Stomach (tissue), 9 donors: ENCODE measurements around the gene TEX2. TPM values are rescaled to one million over a fixed set of nuclear protein-coding genes. Genes with fewer than 3 reads are reported as not detected.
A peak's percentile ranks its signal among the peaks of the same experiment; 100 is the strongest.

ENCODE experiments used
- DNase-seq, 2 donors: peaks; one replicate each; pipeline versions ENCODE4 v3.0.0 to v3.0.0-alpha.2; 2013 to 2019
- H3K27ac ChIP-seq, 5 donors: fragments of 200-600 bp in 4 of 5; sonication (generic) in 4 of 5; one replicate each; pipeline ENCODE4 v1.5.1; 2013 to 2019; ENCODE audit warnings: mild to moderate bottlenecking in 1 of 5, moderate library complexity in 1 of 5
- H3K27me3 ChIP-seq, 3 donors: fragments of 200-600 bp; sonication (generic); one replicate each; pipeline ENCODE4 v1.5.1; 2017 to 2019; ENCODE audit warnings: mixed run types in 1 of 3
- H3K36me3 ChIP-seq, 4 donors: fragments of 200-600 bp; sonication (generic); 1 replicate in 3 of 4; 2 replicates in 1 of 4; pipeline ENCODE4 v1.5.1; 2016 to 2019
- H3K4me1 ChIP-seq, 4 donors: fragments of 200-600 bp; sonication (generic); one replicate each; pipeline ENCODE4 v1.5.1; 2016 to 2019
- H3K4me3 ChIP-seq, 4 donors: fragments of 200-600 bp; sonication (generic) in 3 of 4; one replicate each; pipeline ENCODE4 v1.5.1; 2016 to 2019; ENCODE audit warnings: mild to moderate bottlenecking in 1 of 4
- H3K9me3 ChIP-seq, 4 donors: fragments of 200-600 bp; sonication (generic); one replicate each; pipeline ENCODE4 v1.5.1; 2016 to 2019
- CTCF ChIP-seq, 7 experiments: fragments of 450-650 bp in 4 of 7; fragments of 200-600 bp in 3 of 7; sonication (generic) in 3 of 7; IDR thresholded peaks; one replicate each; pipeline ENCODE4 v1.5.1; 2016 to 2019; ENCODE audit warnings: antibody characterized with exemption in 7 of 7, control low read depth in 2 of 7, mild to moderate bottlenecking in 1 of 7
- EP300 ChIP-seq: sonication (generic); formaldehyde crosslinking; IDR thresholded peaks from one replicate; pipeline ENCODE4 v1.6.1; 2017; ENCODE audit warnings: antibody characterized with exemption
- POLR2A ChIP-seq, 4 donors: fragments of 450-650 bp; IDR thresholded peaks; one replicate each; pipeline ENCODE4 v1.6.1; 2016; ENCODE audit warnings: antibody characterized with exemption in 4 of 4, control low read depth in 2 of 4, mild to moderate bottlenecking in 1 of 4, moderate library complexity in 1 of 4
- POLR2AphosphoS5 ChIP-seq, 3 donors: sonication (generic); formaldehyde crosslinking; IDR thresholded peaks; one replicate each; pipeline ENCODE4 v1.6.1; 2016; ENCODE audit warnings: antibody characterized with exemption in 3 of 3
- WGBS, 5 donors: extraction: QIAGEN DNeasy Blood & Tissue Kit in 3 of 5; methylation state at CpG; one replicate each; pipeline versions ENCODE4 v1.1.5 to v1.1.7; 2013 to 2018; 5-methylcytosine and 5-hydroxymethylcytosine counted together
- intact Hi-C: fragments of 100-400 bp; cut with DNase I; formaldehyde crosslinking; loops from one replicate; pipeline ENCODE4 v1.15.1; 2023; ENCODE audit warnings: low total_unique reads
- polyA plus RNA-seq, 3 donors: library from polyadenylated mRNA; stranded (reverse); fragments of 200-250 nt; gene quantifications; one replicate each; pipeline ENCODE4 v1.2.3, GENCODE V29; 2013
- total RNA-seq, 5 donors: library from RNA; depleted of rRNA; stranded (reverse); fragments of >200 nt; gene quantifications; one replicate each; pipeline versions ENCODE4 v1.1.0 to v1.2.3, GENCODE V29; 2014 to 2016
- donor health status: healthy with polysubstance abuse.
- donor health status: Bipolar disorder and iron deficiency.
- donor health status: healthy.

TEX2 gene
- total and polyA plus RNA-seq, 8 donors = 5.8 to 50.6 (median 26.1) TPM

GRCh38 chr17:64306850-64307463, 43.9 kb upstream of the TEX2 start:
- TF ChIP-seq POLR2A (IDR thresholded peaks at IDR 0.05) = no peak
- peak in 5 of 7 experiments; percentile 54 to 94 (median 71) for TF ChIP-seq CTCF (IDR thresholded peaks at IDR 0.05)
- Histone ChIP-seq H3K9me3 (no peaks in the 10 kb centered on the region), H3K27ac (no peak overlapping the region), H3K4me3 (no peak overlapping the region), H3K36me3 (no peaks in the 10 kb centered on the region), H3K4me1 (peaks cover 0 to 12% (median 5%) of the 10 kb centered on the region in 4 donors), H3K27me3 (no peaks in the 10 kb centered on the region)
- peak; percentile 73 to 86 for DNase-seq
- intact Hi-C loops = loop anchor here (5.0 kb wide), 1 partner anchor 105 kb away; no protein-coding TSS in a partner anchor
- 42 to 48% (median 46%) methylated on average over 11 of the region's 11 CpGs for WGBS, 5 donors

GRCh38 chr17:64304551-64304950, 41.5 kb upstream of the TEX2 start:
- Histone ChIP-seq H3K9me3 (no peaks in the 10 kb centered on the region), H3K27ac (no peak overlapping the region), H3K4me3 (no peak overlapping the region), H3K36me3 (no peaks in the 10 kb centered on the region), H3K27me3 (no peaks in the 10 kb centered on the region), H3K4me1 (peaks cover 0 to 18% (median 6%) of the 10 kb centered on the region in 4 donors)
- 40 to 65% (median 47%) methylated on average over 2 of the region's 2 CpGs for WGBS, 5 donors
- intact Hi-C loops = no loop called here
- DNase-seq = no peak
- TF ChIP-seq CTCF (IDR thresholded peaks at IDR 0.05) (no peak), POLR2AphosphoS5 (IDR thresholded peaks at IDR 0.05) (no peak), EP300 (no peak), POLR2A (IDR thresholded peaks at IDR 0.05) (no peak)

GRCh38 chr17:64300699-64300965, 37.6 kb upstream of the TEX2 start:
- Histone ChIP-seq H3K36me3 (no peaks in the 10 kb centered on the region), H3K27me3 (no peaks in the 10 kb centered on the region), H3K4me3 (no peak overlapping the region), H3K27ac (peak overlapping the region in 1 of 5 donors; percentile 21), H3K4me1 (peaks cover 0 to 18% (median 4%) of the 10 kb centered on the region in 4 donors), H3K9me3 (no peaks in the 10 kb centered on the region)
- WGBS, 5 donors = 83 to 94% (median 87%) methylated on average over 8 of the region's 8 CpGs
- TF ChIP-seq POLR2AphosphoS5 (IDR thresholded peaks at IDR 0.05) (no peak), CTCF (IDR thresholded peaks at IDR 0.05) (no peak), EP300 (no peak), POLR2A (IDR thresholded peaks at IDR 0.05) (no peak)
- no peak for DNase-seq
- intact Hi-C loops = no loop called here

GRCh38 chr17:64297467-64298088, 34.5 kb upstream of the TEX2 start:
- no peak overlapping the region for H3K27ac ChIP-seq
- intact Hi-C loops = no loop called here
- H3K4me3 ChIP-seq = no peak overlapping the region
- H3K4me1 ChIP-seq = peaks cover 0 to 11% (median 2%) of the 10 kb centered on the region in 4 donors
- H3K9me3 ChIP-seq = no peaks in the 10 kb centered on the region
- no peaks in the 10 kb centered on the region for H3K27me3 ChIP-seq
- H3K36me3 ChIP-seq = no peaks in the 10 kb centered on the region
- TF ChIP-seq EP300 = no peak
- TF ChIP-seq CTCF (IDR thresholded peaks at IDR 0.05) = no peak
- TF ChIP-seq POLR2A (IDR thresholded peaks at IDR 0.05) = no peak
- no peak for TF ChIP-seq POLR2AphosphoS5 (IDR thresholded peaks at IDR 0.05)
- DNase-seq = no peak
- WGBS, 5 donors = 93 to 95% (median 93%) methylated on average over 8 of the region's 8 CpGs
